ENCODE data around the gene NQO2.

The NQO2 gene

GRCh38 chr6:2979819-2980464 lies 19.8 kb upstream of the NQO2 start:
- Histone ChIP-seq H3K27ac (peak overlapping the region; percentile 78), H3K9me3 (no peaks in the 10 kb centered on the region), H3K4me3 (ENCODE audit: low read depth in 1 of 2, low read length in 1 of 2) (no peak overlapping the region), H3K36me3 (no peaks in the 10 kb centered on the region), H3K27me3 (no peaks in the 10 kb centered on the region), H3K4me1 (ENCODE audit: control insufficient read depth in 1 of 2, insufficient read depth in 1 of 2, low read depth in 1 of 2, low read length in 1 of 2) (peaks cover 30 to 32% of the 10 kb centered on the region in 2 experiments)
- no peak for TF ChIP-seq CTCF (IDR thresholded peaks at IDR 0.05)

- Histone ChIP-seq H3K36me3 (no peaks in the 10 kb centered on the region), H3K9me3 (no peaks in the 10 kb centered on the region), H3K4me3 (ENCODE audit: low read depth in 1 of 2, low read length in 1 of 2) (no peak overlapping the region), H3K27me3 (no peaks in the 10 kb centered on the region), H3K27ac (peak overlapping the region; percentile 78), H3K4me1 (ENCODE audit: control insufficient read depth in 1 of 2, insufficient read depth in 1 of 2, low read depth in 1 of 2, low read length in 1 of 2) (peaks cover 30 to 32% of the 10 kb centered on the region in 2 experiments)
- no peak for TF ChIP-seq CTCF (IDR thresholded peaks at IDR 0.05)
Measured at GRCh38 chr6:2980465-2980855, 19.2 kb upstream of the NQO2 start.

- Histone ChIP-seq H3K36me3 (no peaks in the 10 kb centered on the region), H3K27me3 (no peaks in the 10 kb centered on the region), H3K4me3 (ENCODE audit: low read depth in 1 of 2, low read length in 1 of 2) (no peak overlapping the region), H3K27ac (peak overlapping the region; percentile 78), H3K9me3 (no peaks in the 10 kb centered on the region), H3K4me1 (ENCODE audit: control insufficient read depth in 1 of 2, insufficient read depth in 1 of 2, low read depth in 1 of 2, low read length in 1 of 2) (peaks cover 30 to 32% of the 10 kb centered on the region in 2 experiments)
- TF ChIP-seq CTCF (IDR thresholded peaks at IDR 0.05), result no peak
Measured at GRCh38 chr6:2982426-2983117, 17.1 kb upstream of the NQO2 start.

- Histone ChIP-seq H3K4me1 (ENCODE audit: control insufficient read depth in 1 of 2, insufficient read depth in 1 of 2, low read depth in 1 of 2, low read length in 1 of 2) (peaks cover 34 to 48% of the 10 kb centered on the region in 2 experiments), H3K9me3 (no peaks in the 10 kb centered on the region), H3K36me3 (no peaks in the 10 kb centered on the region), H3K27ac (no peak overlapping the region), H3K4me3 (ENCODE audit: low read depth in 1 of 2, low read length in 1 of 2) (no peak overlapping the region), H3K27me3 (no peaks in the 10 kb centered on the region)
- no peak for TF ChIP-seq CTCF (IDR thresholded peaks at IDR 0.05)
Measured at GRCh38 chr6:2984738-2985406, 14.8 kb upstream of the NQO2 start.

GRCh38 chr6:2986722-2987221 lies 12.9 kb upstream of the NQO2 start:
- H3K9me3 ChIP-seq, result no peaks in the 10 kb centered on the region

More at GRCh38 chr6:2986722-2987221, 12.9 kb upstream of the NQO2 start:
- Histone ChIP-seq H3K36me3 (no peaks in the 10 kb centered on the region), H3K4me1 (ENCODE audit: control insufficient read depth in 1 of 2, insufficient read depth in 1 of 2, low read depth in 1 of 2, low read length in 1 of 2) (peaks cover 26 to 43% of the 10 kb centered on the region in 2 experiments), H3K27me3 (no peaks in the 10 kb centered on the region), H3K4me3 (ENCODE audit: low read depth in 1 of 2, low read length in 1 of 2) (no peak overlapping the region), H3K27ac (no peak overlapping the region)
- TF ChIP-seq CTCF (IDR thresholded peaks at IDR 0.05), result no peak
